Naive thymus-derived CD8-positive, alpha-beta T cell (primary cell): ENCODE data around the gene NUP214. TPM values are rescaled to one million over a fixed set of nuclear protein-coding genes. Genes with fewer than 3 reads are reported as not detected.

ENCODE experiments used
- ATAC-seq, 2 donors: fragments of 150-1000 bp; cut with Tn5 transposase in 1 of 2; sonication (Bioruptor Pico), chemical (Tn5 transposase) in 1 of 2; 1 replicate in 1 of 2; 2 replicates in 1 of 2; pipeline ENCODE4 v1.10.0; 2021; ENCODE audit warnings: mild to moderate bottlenecking in 2 of 2, moderate library complexity in 2 of 2
- POLR2A ChIA-PET: fragments of 350-600 bp; sonication (Branson Sonifier 250); formaldehyde crosslinking; loops from one replicate; lab custom pipeline; 2021; ENCODE audit warnings: antibody characterized with exemption; lab: Charles Lee
- DNase-seq, 10 donors: peaks; one replicate each; pipeline versions ENCODE4 v3.0.0 to v3.0.0-alpha.2; 2020 to 2022
- H3K27ac Mint-ChIP-seq, 10 donors: one replicate each; pipeline ENCODE4 v1.8.0; 2020 to 2022; ENCODE audit warnings: mild to moderate bottlenecking in 10 of 10, mixed read lengths in 10 of 10, moderate library complexity in 4 of 10, inconsistent platforms in 1 of 10
- H3K27me3 Mint-ChIP-seq, 5 donors: one replicate each; pipeline ENCODE4 v1.8.0; 2021 to 2022; ENCODE audit warnings: mixed read lengths in 5 of 5
- H3K36me3 Mint-ChIP-seq, 3 donors: one replicate each; pipeline ENCODE4 v1.8.0; 2020 to 2022; ENCODE audit warnings: mixed read lengths in 3 of 3, mild to moderate bottlenecking in 2 of 3, inconsistent platforms in 1 of 3
- H3K4me1 Mint-ChIP-seq, 4 donors: one replicate each; pipeline ENCODE4 v1.8.0; 2021 to 2022; ENCODE audit warnings: mixed read lengths in 4 of 4
- H3K4me3 Mint-ChIP-seq, 10 donors: one replicate each; pipeline ENCODE4 v1.8.0; 2020 to 2022; ENCODE audit warnings: mild to moderate bottlenecking in 10 of 10, mixed read lengths in 10 of 10, moderate library complexity in 6 of 10, inconsistent platforms in 1 of 10
- H3K9me3 Mint-ChIP-seq, 9 donors: one replicate each; pipeline ENCODE4 v1.8.0; 2020 to 2022; ENCODE audit warnings: mixed read lengths in 9 of 9, mild to moderate bottlenecking in 3 of 9, inconsistent platforms in 1 of 9, moderate library complexity in 1 of 9
- polyA plus RNA-seq, 3 donors: library from polyadenylated mRNA; unstranded; fragments of 300-500 nt; fragmentation: Illumina TruSeq; gene quantifications; one replicate each; pipeline ENCODE4 v1.2.3, GENCODE V29; 2021
- total RNA-seq, 8 experiments: library from RNA in 2 of 8; stranded (reverse) in 2 of 8; gene quantifications; one replicate each; pipeline ENCODE4 v1.2.3 and lab custom pipeline; 2021 to 2026

Gene NUP214
- total and polyA plus RNA-seq, 5 experiments from 2014 or later = 10.7 to 88.5 (median 24.0) TPM

GRCh38 chr9:131279196-131279862 is 153.9 kb downstream of the NUP214 start:
- DNase-seq (no peak), ATAC-seq (no peak)
- H3K4me3 Mint-ChIP-seq = peak overlapping the region; percentile 85 to 95 (median 90)
- H3K9me3 Mint-ChIP-seq = peaks cover 0 to 2% (median 0%) of the 10 kb centered on the region in 9 donors
- POLR2A ChIA-PET = interaction anchor here (0.6 to 22.5 kb wide), 8 partner anchors 10 to 176 kb away, joined by 3 to 1403 read pairs (median 6); partner anchors contain the start of gene PLPP7
- H3K27me3 Mint-ChIP-seq = peaks cover 0 to 7% (median 1%) of the 10 kb centered on the region in 5 donors
- peaks cover 19 to 20% (median 20%) of the 10 kb centered on the region in 3 donors for H3K36me3 Mint-ChIP-seq
- peak overlapping the region; percentile 81 to 96 (median 94) for H3K27ac Mint-ChIP-seq
- peaks cover 18 to 34% (median 30%) of the 10 kb centered on the region in 4 donors for H3K4me1 Mint-ChIP-seq

GRCh38 chr9:131279863-131280570 is 154.6 kb downstream of the NUP214 start:
- peaks cover 0 to 7% (median 1%) of the 10 kb centered on the region in 5 donors for H3K27me3 Mint-ChIP-seq
- ATAC-seq (no peak), DNase-seq (no peak)
- POLR2A ChIA-PET = interaction anchor here (1.2 to 22.5 kb wide), 3 partner anchors 10 to 101 kb away, joined by 3 to 1403 read pairs (median 3); partner anchors contain the start of gene PLPP7
- H3K4me1 Mint-ChIP-seq = peaks cover 19 to 31% (median 30%) of the 10 kb centered on the region in 4 donors
- H3K27ac Mint-ChIP-seq = peak overlapping the region in 3 of 10 donors; percentile 35 to 81 (median 73)
- peak overlapping the region in 2 of 10 donors; percentile 2 to 20 for H3K4me3 Mint-ChIP-seq
- peaks cover 0 to 2% (median 0%) of the 10 kb centered on the region in 9 donors for H3K9me3 Mint-ChIP-seq
- H3K36me3 Mint-ChIP-seq = peaks cover 12 to 13% (median 13%) of the 10 kb centered on the region in 3 donors

- Mint-ChIP-seq H3K27me3 (peaks cover 0 to 7% (median 1%) of the 10 kb centered on the region in 5 donors), H3K27ac (no peak overlapping the region), H3K4me1 (peaks cover 19 to 31% (median 30%) of the 10 kb centered on the region in 4 donors), H3K9me3 (peaks cover 0 to 2% (median 0%) of the 10 kb centered on the region in 9 donors), H3K36me3 (peaks cover 7 to 8% (median 7%) of the 10 kb centered on the region in 3 donors), H3K4me3 (peak overlapping the region in 1 of 10 donors; percentile 2)
- POLR2A ChIA-PET = interaction anchor here (1.3 to 22.5 kb wide), 2 partner anchors 9 to 22 kb away, joined by 3 to 1403 read pairs; partner anchors contain the start of gene PLPP7
- DNase-seq (no peak), ATAC-seq (no peak)
Observed at GRCh38 chr9:131280660-131281059, 155.3 kb downstream of the NUP214 start.

GRCh38 chr9:131281119-131281965 is 156.0 kb downstream of the NUP214 start:
- Mint-ChIP-seq H3K4me3 (peak overlapping the region in 9 of 10 donors; percentile 15 to 76 (median 71)), H3K9me3 (no peaks in the 10 kb centered on the region), H3K27me3 (peaks cover 0 to 7% (median 1%) of the 10 kb centered on the region in 5 donors), H3K36me3 (peaks cover under 1 to 1% (median under 1%) of the 10 kb centered on the region in 3 donors), H3K27ac (peak overlapping the region in 2 of 10 donors; percentile 22 to 63), H3K4me1 (peaks cover 19 to 31% (median 30%) of the 10 kb centered on the region in 4 donors)
- ATAC-seq (no peak), DNase-seq (no peak)
- POLR2A ChIA-PET = interaction anchor here (0.5 to 22.5 kb wide), 2 partner anchors 23 to 1071 kb away, joined by 3 to 1403 read pairs; no protein-coding TSS in a partner anchor

- Mint-ChIP-seq H3K9me3 (no peaks in the 10 kb centered on the region), H3K4me1 (peaks cover 19 to 31% (median 30%) of the 10 kb centered on the region in 4 donors), H3K4me3 (peak overlapping the region; percentile 15 to 75 (median 68)), H3K27me3 (peaks cover 0 to 7% (median 1%) of the 10 kb centered on the region in 5 donors), H3K27ac (peak overlapping the region in 2 of 10 donors; percentile 14 to 16), H3K36me3 (no peaks in the 10 kb centered on the region)
- POLR2A ChIA-PET = interaction anchor here (22.5 kb wide), 1 partner anchor 24 kb away, joined by 1403 read pairs; no protein-coding TSS in a partner anchor
- DNase-seq (no peak), ATAC-seq (no peak)
Observed at GRCh38 chr9:131282175-131282574, 156.8 kb downstream of the NUP214 start.

GRCh38 chr9:131282688-131283422 is 157.5 kb downstream of the NUP214 start:
- Mint-ChIP-seq H3K27ac (peak overlapping the region in 2 of 10 donors; percentile 18 to 25), H3K9me3 (no peaks in the 10 kb centered on the region), H3K27me3 (peaks cover 0 to 7% (median 1%) of the 10 kb centered on the region in 5 donors), H3K4me3 (peak overlapping the region; percentile 11 to 79 (median 67)), H3K36me3 (no peaks in the 10 kb centered on the region), H3K4me1 (peaks cover 19 to 31% (median 30%) of the 10 kb centered on the region in 4 donors)
- ATAC-seq = peak in 1 of 2 donors; percentile 15
- POLR2A ChIA-PET = interaction anchor here (0.6 to 22.5 kb wide), 3 partner anchors 9 to 24 kb away, joined by 4 to 1403 read pairs (median 5); no protein-coding TSS in a partner anchor
- DNase-seq = no peak

Other genes starting within 250 kb of the NUP214 start
- not detected for gene QRFP, start 228.8 kb upstream of the NUP214 start, total RNA-seq
- gene QRFP, start 228.8 kb upstream of the NUP214 start, polyA plus RNA-seq = not detected
- not detected for gene FIBCD1, start 186.3 kb upstream of the NUP214 start, total RNA-seq
- gene FIBCD1, start 186.3 kb upstream of the NUP214 start, polyA plus RNA-seq = not detected
- 1 to 10 TPM; 6.9 to 7.2 TPM for gene LAMC3, start 116.4 kb upstream of the NUP214 start, total RNA-seq
- under 1 TPM in 1 of 3 donors, not detected in 2; 0.02 TPM for gene LAMC3, start 116.4 kb upstream of the NUP214 start, polyA plus RNA-seq
- gene AIF1L, start 29.1 kb upstream of the NUP214 start, total RNA-seq = not detected
- gene AIF1L, start 29.1 kb upstream of the NUP214 start, polyA plus RNA-seq = not detected
- gene FAM78A, start 150.9 kb downstream of the NUP214 start, total RNA-seq = 10 to 100 TPM; 79.6 to 80.9 TPM
- 10 to 100 TPM; 12.2 to 28.1 (median 12.7) TPM for gene FAM78A, start 150.9 kb downstream of the NUP214 start, polyA plus RNA-seq
- under 1 TPM; 0.82 to 0.86 TPM for gene PLPP7, start 164.1 kb downstream of the NUP214 start, total RNA-seq
- gene PLPP7, start 164.1 kb downstream of the NUP214 start, polyA plus RNA-seq = under 1 TPM in 2 of 3 donors, not detected in 1; 0.45 to 0.57 TPM